Right renal pelvis (tissue), 4 donors: ENCODE results near the gene RNPC3. TPM values are rescaled to one million over a fixed set of nuclear protein-coding genes. Genes with fewer than 3 reads are reported as not detected.

Experiments
- DNase-seq, 4 donors: peaks; one replicate each; pipeline ENCODE4 v3.0.0-alpha.2; 2013; ENCODE audit warnings: low read depth in 4 of 4, low spot score in 3 of 4, missing footprints in 1 of 4
- polyA plus RNA-seq, 4 donors: library from polyadenylated mRNA; unstranded; fragments of 120-200 nt; gene quantifications; one replicate each; pipeline ENCODE4 v1.2.1, GENCODE V29; 2013; ENCODE audit not compliant: insufficient read length in 4 of 4

RNPC3 gene
- polyA plus RNA-seq: 10 to 100 TPM; 37.8 to 56.9 (median 46.7) TPM

GRCh38 chr1:103525607-103526507 lies at the start of gene RNPC3:
Gene RNPC3 (plus strand): TSS chr1:103525699. CDS start chr1:103526071, 372 bp downstream.
- DNase-seq: peak; percentile 85 to 92 (median 90)

DNA sequence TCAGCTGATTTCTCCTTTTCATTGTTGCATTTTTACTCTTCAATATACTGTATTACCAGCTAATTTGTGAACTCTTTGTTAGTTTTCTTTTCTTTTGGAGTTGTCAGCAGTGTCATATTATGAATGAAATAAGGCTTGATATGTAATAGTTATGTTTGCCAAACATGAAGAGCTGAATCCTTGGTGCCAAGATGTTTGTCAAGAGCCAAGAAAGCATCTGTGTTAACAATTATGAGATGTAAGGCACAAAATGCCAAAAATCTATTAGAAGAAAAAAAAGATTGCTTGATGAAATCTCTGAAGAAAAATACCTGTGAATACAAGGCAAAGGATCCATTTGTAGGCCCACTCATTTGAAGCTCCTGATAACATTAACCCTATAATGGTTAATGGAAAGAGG lies 48.4 kb upstream of the RNPC3 start:
- no peak for DNase-seq

- DNase-seq: peak in 1 of 4 donors; percentile 2
Measured at GRCh38 chr1:103489935-103490334, 35.6 kb upstream of the RNPC3 start.

GRCh38 chr1:103492003-103492625 lies 33.4 kb upstream of the RNPC3 start:
- no peak for DNase-seq

DNA sequence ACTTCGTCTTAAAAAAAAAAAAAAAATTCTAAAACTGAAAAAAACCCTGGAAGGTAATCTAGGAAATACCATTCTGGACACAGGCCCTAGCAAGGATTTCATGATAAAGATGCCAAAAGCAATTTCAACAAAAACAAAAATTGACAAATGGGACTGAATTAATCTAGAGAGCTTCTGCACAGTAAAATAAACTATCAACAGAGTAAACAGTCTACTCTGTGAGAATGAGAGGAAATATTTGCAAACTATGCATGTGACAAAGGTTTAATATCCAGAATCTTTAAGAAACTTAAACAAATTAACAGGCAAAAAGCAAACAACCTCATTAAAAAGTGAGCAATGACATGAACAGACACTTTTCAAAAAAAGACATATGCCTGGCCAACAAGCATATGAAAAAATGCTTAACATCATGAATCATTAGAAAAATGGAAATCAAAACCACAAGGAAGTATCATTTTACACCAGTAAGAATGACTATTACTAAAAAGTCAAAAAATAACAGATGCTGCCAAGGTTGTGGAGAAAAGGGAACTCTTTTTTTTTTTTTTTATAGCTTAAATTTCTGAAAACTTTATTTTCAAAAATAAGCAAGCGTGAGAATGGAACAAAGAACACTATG lies 29.4 kb upstream of the RNPC3 start:
- DNase-seq: no peak

GRCh38 chr1:103497404-103497803 lies 28.1 kb upstream of the RNPC3 start:
- no peak for DNase-seq

DNA sequence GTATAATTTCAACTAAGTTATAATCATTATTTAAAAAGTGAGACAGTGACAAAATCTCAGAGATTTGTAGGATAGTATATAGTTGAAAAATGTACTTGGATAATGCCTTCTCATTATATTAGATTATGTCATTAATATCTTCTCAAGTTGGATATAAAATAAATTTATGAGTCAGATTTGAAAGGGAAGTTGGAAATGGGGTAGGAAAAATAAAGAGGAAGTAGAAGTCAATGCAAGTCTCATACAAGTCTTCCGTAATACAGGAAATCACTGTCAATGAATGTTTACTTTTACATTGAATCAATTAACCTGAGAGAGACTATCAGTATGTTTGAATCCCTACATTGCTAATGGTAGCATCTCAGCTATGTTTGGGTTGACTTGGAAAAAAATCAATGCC lies 16.2 kb upstream of the RNPC3 start:
- no peak for DNase-seq

GRCh38 chr1:103513711-103514110 lies 11.8 kb upstream of the RNPC3 start:
- no peak for DNase-seq

DNA sequence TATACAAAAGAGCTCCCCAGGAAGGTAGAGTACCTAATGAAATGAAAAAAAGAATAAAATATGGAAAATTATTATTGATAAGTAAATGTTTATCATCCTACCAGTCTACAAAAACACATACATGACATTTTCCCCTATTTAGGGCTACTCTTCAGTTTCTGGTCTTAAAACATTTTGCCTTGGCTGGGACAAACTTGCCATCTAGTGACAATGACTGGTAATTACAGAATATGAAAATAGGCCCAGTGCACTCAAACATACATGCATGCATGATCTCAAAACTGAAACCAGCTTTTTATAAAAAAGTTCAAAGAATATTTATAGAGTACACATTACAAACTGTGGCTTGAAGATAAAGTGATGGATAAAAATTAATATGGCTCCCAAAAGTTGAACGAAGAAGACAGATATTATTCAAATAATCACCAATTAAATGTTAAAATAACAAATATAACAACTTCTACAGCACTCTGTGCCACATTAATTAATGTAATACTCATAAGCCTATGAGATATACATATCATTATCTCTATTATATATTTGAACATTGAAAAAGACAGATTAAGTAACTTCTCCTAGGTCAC lies 10.5 kb upstream of the RNPC3 start:
- peak in 3 of 4 donors; percentile 8 to 33 (median 28) for DNase-seq

GRCh38 chr1:103516283-103516682 lies 9.2 kb upstream of the RNPC3 start:
- no peak for DNase-seq

DNA sequence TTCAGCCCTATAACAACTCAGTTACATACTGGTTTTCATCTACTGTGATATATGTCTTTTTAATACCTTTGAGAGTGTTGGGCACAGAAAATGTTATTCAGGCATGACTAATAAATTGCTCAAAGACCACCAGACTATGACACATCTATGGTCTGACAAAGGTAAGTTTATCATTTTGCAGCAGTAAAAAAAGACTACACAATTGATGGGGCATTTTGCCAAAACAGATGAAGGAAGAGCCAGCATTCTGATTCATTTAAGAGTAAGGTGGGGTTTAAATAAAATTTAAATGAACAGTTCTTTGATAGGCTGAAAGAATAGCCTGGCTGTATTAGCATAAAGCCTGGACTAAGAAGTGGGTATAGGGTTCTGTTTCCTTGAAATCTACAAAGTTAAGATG lies 8.8 kb upstream of the RNPC3 start:
- no peak for DNase-seq

DNA sequence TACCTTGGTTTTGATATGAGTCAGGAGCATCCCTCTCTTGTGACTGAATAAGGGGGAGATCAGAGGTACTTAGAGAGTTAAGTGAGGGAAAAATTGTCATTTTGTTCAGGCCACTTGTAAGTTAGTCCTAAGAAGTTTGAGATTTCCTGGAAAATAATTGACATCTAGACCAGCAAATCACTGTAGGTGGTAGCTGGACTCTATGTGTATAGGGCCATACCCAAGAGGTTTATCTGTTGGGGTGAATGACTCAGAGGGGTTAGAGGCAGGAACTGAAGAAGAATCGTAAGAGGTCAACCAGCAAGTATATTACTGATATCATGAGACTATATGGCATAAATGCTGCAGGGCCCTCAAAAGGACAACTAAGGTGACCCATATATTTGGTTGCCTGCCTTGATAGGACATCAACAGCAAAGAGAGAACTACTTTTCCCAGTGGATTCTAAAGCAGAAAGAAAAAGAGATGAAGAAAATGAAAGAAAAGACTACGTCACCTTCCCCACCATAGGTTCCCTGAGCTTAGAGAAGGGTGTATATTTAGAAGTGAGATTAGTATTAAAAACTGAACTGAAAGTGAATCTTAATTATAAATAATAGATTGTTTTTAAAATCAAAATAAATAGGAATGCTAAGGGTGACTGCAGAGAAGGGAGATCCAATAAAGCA lies 8.0 kb upstream of the RNPC3 start:
- no peak for DNase-seq

DNA sequence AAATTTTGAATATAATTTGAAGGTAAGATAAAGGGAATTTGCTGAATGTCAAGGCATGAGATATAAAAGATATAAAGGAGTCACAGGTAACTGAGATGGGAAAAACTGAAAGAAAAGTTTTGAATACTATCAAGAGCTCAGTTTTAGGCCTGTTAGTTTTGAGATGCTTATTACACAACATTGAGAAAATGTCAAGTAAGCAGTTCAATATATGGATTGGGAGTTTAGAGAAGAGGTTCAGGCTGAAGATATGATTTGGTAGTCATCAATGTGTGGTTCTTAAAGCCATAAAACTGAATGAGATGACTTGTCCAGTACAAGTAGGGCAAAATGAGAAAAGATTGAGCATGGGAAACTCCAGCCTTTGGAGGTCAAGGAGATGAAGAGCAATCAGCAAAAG lies 4.7 kb upstream of the RNPC3 start:
- DNase-seq: no peak

DNA sequence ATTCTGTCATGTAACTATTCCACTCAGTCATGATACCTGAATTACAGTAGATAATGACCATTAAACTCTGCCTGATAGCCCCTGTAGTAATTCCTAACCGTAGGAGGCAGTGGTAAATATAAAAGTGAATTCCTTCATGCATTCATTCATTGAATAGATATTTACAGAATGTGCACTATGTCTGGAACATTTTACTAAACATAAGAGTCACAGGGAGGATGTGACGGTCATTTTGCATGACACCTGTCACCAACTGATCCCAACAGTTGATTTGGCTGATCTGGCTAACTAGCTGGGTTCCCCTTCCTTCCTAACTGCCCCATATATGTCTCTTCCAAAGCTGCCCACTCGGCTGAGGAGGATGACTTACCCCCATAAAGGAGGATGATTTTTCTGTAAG lies 2.2 kb upstream of the RNPC3 start:
- DNase-seq: no peak

GRCh38 chr1:103525114-103525606 lies 339 bp upstream of the RNPC3 start:
- peak; percentile 8 to 22 (median 20) for DNase-seq

GRCh38 chr1:103527331-103527730 lies 1.8 kb downstream of the RNPC3 start:
- no peak for DNase-seq

GRCh38 chr1:103529746-103530145 lies 4.2 kb downstream of the RNPC3 start:
- DNase-seq: no peak

DNA sequence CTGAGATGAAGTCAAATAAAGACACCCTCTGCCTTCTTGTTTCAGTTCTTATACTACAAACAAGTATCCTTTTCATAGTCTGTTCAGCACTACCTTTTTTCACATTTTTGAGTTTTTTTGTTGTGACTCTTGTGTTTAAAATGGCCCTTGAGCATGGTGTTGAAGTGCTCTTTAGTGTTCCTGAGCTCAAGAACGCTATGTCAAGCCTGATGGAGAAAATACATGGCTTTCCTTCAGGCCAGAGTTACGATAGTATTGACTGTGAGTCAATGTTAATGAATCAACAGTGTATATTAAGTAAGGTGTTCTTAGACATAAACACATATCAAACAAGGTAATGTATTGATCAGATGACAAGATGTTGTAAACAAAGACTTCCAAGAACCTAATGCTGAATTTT lies 12.7 kb downstream of the RNPC3 start:
- DNase-seq: no peak

DNA sequence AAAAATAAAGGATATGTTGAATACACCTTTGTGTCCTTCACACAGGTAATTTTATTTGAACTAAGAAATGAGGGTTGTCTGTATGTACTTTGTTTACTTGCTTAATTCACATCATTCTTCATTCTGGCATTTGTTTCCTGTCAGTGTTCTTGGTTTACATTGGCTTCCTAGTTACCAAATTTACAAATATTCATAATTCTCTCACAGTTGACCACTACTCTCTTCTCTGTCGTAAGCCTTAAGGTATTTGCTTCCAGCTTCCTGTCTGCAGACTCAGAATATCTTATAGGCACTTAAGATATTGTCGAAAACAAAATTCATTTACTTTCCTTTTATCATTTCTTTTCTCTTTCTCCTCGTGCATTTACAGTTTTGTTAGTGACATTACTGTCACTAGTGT lies 15.9 kb downstream of the RNPC3 start:
- no peak for DNase-seq

DNA sequence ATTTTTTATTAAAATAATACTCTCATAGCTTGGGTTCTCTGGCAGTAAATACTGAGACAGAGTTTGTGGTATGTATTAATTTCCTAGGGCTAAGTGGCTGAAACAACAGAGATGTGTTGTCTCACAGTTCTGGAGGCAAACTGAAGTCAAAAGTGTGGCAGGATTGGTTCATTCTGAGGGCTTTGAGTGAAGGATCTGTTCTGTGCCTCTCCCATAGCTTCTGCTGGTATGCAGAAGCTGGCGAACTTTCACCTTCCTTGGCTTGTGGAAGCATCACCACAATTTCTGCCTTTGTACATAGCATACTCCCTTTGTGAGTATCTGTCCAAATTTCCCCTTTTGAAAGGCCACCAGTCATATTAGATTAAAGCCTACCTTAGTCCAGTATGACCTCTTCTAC lies 21.0 kb downstream of the RNPC3 start:
- DNase-seq: no peak
